GM18867 (cell line): Measurements from ENCODE around the gene TMEM271.

ENCODE experiments used
- ATAC-seq: cut with Tn5 transposase; IDR thresholded peaks from one replicate; pipeline ENCODE4 v1.9.1; 2021; ENCODE audit warnings: mild to moderate bottlenecking, moderate library complexity; ENCODE audit not compliant: unreplicated experiment

TMEM271 gene

DNA sequence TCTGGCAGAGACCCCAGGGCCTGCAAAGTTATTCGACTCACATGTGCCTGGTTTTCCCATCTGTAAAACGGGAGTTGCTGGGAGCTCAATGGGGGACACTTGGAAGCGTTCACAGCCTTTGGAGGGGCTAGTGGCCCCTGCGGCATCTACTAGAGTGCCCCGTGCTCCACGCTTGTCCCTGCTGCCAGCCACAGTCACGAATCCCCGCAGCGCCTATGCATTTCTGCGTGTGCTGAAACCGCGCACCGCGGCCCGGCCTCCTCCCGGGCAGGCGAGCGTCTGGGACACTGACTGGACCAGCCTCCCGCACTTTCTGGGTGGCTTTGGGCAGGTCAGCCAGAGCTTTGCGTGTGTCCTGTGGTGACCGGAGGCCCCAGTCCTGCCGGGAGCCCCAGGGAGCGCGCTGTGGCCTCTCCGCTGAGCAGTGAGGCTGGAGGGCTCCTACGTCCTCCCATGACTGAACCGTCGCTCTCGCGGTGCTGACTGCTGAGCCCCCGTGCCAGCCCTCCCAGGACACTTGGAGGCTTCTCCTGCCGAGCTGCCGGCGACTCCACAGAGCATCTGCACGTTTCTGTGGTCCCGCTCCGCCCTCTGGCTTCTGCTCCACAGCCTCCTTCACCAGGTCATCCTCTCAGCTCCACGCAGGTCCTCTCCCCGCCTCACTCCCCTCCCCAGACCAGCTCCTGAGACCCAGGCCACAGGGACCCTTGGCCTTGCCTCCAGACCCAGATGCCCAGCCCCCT is 40.7 kb downstream of the TMEM271 start:
- ATAC-seq, result no peak

- no peak for ATAC-seq
Observed at GRCh38 chr4:534576-535151, 41.4 kb downstream of the TMEM271 start.

GRCh38 chr4:534101-534575 is 42.0 kb downstream of the TMEM271 start:
- ATAC-seq, result no peak

GRCh38 chr4:533318-534100 is 42.6 kb downstream of the TMEM271 start:
- ATAC-seq, result no peak

DNA sequence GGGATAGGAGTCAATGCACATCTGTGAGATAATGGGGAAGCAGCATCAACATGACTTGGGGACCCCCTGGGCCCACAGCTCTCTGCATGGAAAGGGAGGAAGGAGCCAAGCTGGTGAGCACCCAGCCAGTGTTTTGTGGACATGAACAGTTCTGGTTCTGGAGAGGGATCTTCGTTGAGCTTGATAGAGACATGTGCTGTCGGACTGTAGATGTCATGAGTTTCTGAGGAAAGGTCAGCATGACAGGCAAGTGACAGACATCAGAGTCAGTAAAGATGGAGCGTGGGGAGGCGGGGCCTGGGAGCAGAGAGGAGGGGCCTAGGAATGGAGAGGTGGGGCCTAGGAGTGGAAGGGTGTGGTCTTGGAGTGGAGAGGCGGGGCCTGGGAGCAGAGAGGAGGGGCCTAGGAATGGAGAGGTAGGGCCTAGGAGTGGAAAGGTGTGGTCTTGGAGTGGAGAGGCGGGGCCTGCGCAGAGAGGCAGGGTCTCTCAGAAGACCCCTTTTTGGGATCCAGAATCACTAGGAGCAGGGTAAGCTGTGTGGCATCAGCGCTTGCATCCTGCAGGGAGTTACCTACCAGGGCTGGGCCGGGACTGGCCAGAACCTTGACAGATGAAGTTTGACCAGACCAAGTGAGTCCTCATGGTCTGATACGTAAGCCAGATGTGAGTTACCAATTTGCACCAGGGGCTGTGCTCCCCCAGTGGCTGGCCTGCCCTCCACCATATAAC is 43.3 kb downstream of the TMEM271 start:
- no peak for ATAC-seq

DNA sequence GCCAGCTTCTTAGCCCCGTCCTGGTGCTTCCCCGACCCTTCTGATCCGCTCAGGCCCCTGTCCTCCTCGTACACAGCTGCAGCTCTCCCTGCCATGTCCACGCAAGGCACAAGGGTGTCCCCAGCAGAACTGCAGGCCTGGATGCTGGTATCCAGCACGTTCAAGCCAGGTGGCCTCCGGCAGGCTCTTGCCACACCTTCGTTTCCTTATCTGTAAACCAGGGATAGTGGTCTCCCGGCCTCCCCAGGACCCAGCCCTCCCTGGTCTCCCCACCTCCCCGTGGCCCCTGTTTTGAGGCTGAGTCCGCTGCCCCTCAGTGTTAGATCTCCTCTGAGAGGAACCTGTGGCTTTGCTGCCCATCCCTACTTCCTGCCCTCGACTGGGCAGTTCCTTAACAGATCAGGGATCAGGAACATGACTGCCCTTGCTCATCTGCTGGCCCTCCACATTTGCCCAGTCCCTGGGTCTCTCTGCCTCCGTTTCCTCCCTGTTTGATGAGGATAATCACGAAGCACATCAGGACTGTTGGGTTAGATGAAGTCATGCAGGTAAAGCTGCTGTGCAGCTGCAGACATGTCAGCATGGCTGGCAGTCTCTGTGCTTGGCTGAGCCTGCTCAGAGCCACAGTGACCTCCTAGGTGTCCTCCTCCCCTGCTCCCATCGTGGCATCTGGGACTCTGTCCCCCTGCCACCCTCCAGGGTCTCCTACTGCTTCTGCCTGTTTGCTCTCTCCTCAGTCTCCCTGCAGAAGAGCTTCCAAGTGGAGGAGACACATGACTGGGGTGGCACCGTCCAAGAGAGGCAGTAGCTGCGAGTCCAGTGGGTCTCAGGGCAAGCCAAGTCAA is 44.2 kb downstream of the TMEM271 start:
- ATAC-seq, result no peak

GRCh38 chr4:531076-531475 is 45.0 kb downstream of the TMEM271 start:
- ATAC-seq, result no peak

- ATAC-seq, result no peak
Observed at GRCh38 chr4:530017-530781, 45.9 kb downstream of the TMEM271 start.

DNA sequence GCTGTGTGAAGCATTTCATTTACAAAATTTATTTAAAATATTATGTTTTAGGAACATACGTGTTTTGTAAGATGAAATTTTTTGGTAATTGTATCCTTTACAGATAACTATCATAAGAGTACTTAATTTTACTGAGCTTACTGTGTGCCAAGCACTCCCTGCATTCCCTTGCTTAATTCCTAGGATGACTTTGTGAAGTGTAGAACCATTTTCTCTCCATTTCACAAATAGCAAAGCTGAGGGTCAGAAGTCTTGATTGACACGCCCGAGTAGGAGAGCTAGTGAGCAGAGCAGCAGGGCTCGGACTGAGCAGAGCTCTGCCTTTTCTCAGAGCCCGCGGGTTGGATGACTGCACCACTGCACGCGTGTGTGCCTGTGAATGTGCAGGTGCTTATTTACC is 46.5 kb downstream of the TMEM271 start:
- no peak for ATAC-seq

- no peak for ATAC-seq
Observed at GRCh38 chr4:528835-529234, 47.3 kb downstream of the TMEM271 start.

- ATAC-seq, result no peak
Observed at GRCh38 chr4:528296-528695, 47.8 kb downstream of the TMEM271 start.

GRCh38 chr4:526971-527460 is 49.1 kb downstream of the TMEM271 start:
- ATAC-seq, result no peak

- ATAC-seq, result no peak
Observed at GRCh38 chr4:526189-526909, 49.7 kb downstream of the TMEM271 start.

GRCh38 chr4:525660-526059 is 50.4 kb downstream of the TMEM271 start:
- ATAC-seq, result no peak

- no peak for ATAC-seq
Observed at GRCh38 chr4:524196-524595, 51.9 kb downstream of the TMEM271 start.
